NB4 (cell line): Measurements from ENCODE around the gene COL17A1.

Source experiments
- POLR2A ChIP-seq: IDR thresholded peaks from 2 replicates; pipeline ENCODE4 v1.6.1; 2011; ENCODE audit warnings: mild to moderate bottlenecking; ENCODE audit not compliant: insufficient read length; ENCODE audit errors: extremely low read depth
- TF ChIP-seq, protein P1 (sequence below): IDR thresholded peaks from one replicate; pipeline ENCODE4 v1.5.1; 2012; ENCODE audit warnings: low read depth, low read length

- TF ChIP-seq, protein P1, sequence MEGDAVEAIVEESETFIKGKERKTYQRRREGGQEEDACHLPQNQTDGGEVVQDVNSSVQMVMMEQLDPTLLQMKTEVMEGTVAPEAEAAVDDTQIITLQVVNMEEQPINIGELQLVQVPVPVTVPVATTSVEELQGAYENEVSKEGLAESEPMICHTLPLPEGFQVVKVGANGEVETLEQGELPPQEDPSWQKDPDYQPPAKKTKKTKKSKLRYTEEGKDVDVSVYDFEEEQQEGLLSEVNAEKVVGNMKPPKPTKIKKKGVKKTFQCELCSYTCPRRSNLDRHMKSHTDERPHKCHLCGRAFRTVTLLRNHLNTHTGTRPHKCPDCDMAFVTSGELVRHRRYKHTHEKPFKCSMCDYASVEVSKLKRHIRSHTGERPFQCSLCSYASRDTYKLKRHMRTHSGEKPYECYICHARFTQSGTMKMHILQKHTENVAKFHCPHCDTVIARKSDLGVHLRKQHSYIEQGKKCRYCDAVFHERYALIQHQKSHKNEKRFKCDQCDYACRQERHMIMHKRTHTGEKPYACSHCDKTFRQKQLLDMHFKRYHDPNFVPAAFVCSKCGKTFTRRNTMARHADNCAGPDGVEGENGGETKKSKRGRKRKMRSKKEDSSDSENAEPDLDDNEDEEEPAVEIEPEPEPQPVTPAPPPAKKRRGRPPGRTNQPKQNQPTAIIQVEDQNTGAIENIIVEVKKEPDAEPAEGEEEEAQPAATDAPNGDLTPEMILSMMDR = no peak
- no peak for TF ChIP-seq POLR2A
These were observed 18.2 kb downstream of the COL17A1 start for GRCh38 chr10:104067525-104067924.
